ENCODE data around the gene PAQR8. TPM values are rescaled to one million over a fixed set of nuclear protein-coding genes. Genes with fewer than 3 reads are reported as not detected.

PAQR8 gene
- polyA plus RNA-seq, 1 of the 3 experiments (the other 2 are of a cell fraction) = 2.3 TPM

DNA sequence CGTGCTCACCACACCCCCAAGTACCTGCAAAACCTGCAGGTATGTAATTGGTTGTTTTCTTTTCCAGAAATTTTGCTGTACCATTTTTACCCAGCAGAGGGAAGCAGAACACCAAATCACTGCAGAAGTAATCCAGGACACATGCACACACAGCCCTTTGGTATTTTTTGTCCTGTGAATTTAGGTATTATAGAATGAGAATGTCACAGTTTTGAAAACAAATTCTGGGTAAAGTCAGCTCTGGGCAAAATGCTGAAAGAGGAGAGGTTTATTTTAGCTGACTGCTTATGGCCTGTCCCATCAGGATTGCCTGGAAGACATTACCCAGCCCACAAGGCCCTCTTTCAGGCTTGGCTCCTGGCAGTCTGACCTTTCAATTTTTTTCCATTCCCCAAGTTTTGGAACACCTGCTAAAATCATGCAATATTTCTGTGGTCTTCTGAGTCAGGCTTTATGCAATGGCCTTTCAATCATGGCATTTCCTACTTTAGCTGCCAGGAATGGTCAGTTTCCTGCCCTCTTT, 54.7 kb downstream of the PAQR8 start (continued):
- TF ChIP-seq USF1 (IDR thresholded peaks at IDR 0.05; ENCODE audit: borderline replicate concordance, low read depth) (no peak), SMC3 (IDR thresholded peaks at IDR 0.05; ENCODE audit: low read depth, low read length) (peak; percentile 90), FOXM1 (IDR thresholded peaks at IDR 0.05; ENCODE audit: low read depth) (no peak), TAF1 (IDR thresholded peaks at IDR 0.05; ENCODE audit: borderline replicate concordance, low read depth, low read length) (no peak), NRF1 (IDR thresholded peaks at IDR 0.05; ENCODE audit: low read depth, low read length) (no peak), RXRA (IDR thresholded peaks at IDR 0.05; ENCODE audit: borderline replicate concordance, low read depth) (no peak), TCF12 (IDR thresholded peaks at IDR 0.05) (peak; percentile 54), YY1 (IDR thresholded peaks at IDR 0.05; ENCODE audit: low read depth) (no peak), CHD2 (IDR thresholded peaks at IDR 0.05; ENCODE audit: low read length, partially characterized antibody) (no peak), ZBTB33 (IDR thresholded peaks at IDR 0.05; ENCODE audit: borderline replicate concordance, low read depth) (no peak), NFIC (IDR thresholded peaks at IDR 0.05; ENCODE audit: borderline replicate concordance) (no peak), SIN3A (IDR thresholded peaks at IDR 0.05; ENCODE audit: borderline replicate concordance, low read depth, low read length) (no peak), PBX3 (IDR thresholded peaks at IDR 0.05) (peak; percentile 44), MAX (IDR thresholded peaks at IDR 0.05; ENCODE audit: low read depth) (peak; percentile 48), ELF1 (IDR thresholded peaks at IDR 0.05) (no peak)

DNA sequence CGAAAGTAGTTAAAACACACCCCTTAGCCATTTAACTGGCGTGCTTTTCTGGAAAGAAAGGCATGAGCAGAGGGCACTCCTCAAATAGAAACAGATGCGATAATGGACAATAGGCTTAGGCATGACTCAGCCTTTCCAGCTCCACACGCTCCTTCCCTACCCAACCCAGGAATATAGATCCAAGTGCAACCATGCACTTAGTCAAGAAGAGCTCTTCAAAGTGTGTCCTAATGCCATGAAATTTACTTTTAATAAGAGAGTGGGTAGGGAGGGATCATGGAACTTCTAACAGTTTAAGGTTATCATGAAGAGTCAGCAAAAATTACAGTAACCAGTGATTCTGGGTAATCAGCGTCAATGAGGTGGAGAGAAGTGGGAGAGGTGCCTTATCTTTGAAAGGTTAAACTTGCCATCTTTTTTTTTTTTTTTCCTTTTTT, 55.7 kb downstream of the PAQR8 start:
- H2AFZ ChIP-seq (ENCODE audit: low read depth) = peak overlapping the region; percentile 37; the same call in 1 of the 2 replicates
- H4K20me1 ChIP-seq (ENCODE audit: insufficient read depth) = no peaks in the 10 kb centered on the region
- WGBS (ENCODE audit: low lambda C conversion rate) = 45% methylated on average over 5 of the region's 5 CpGs
- peak overlapping the region; percentile 24; the same call in 1 of the 2 replicates for H3K9ac ChIP-seq
- no peaks in the 10 kb centered on the region for H3K36me3 ChIP-seq (replicated peaks in 1 of 2; ENCODE audit: control insufficient read depth in 1 of 2, insufficient read depth in 2 of 2, low read length in 1 of 2)
- H3K79me2 ChIP-seq (ENCODE audit: insufficient read depth) = peaks cover 41% of the 10 kb centered on the region
- no peak for DNase-seq
- ChIA-PET POLR2A (interaction anchor here (0.7 kb wide), 1 partner anchor 152 kb away, joined by 3 read pairs; no protein-coding TSS in a partner anchor), CTCF (interaction anchor here (0.6 to 6.2 kb wide), 15 partner anchors 10 to 254 kb away, joined by 3 to 94 read pairs (median 12); partner anchors contain the start of genes TMEM14A and TRAM2)
- no peaks in the 10 kb centered on the region for H3K9me3 ChIP-seq
- H3K27ac ChIP-seq (ENCODE audit: low read depth in 2 of 2, low read length in 1 of 2) = peak overlapping the region; percentile 74 to 97
- no peaks in the 10 kb centered on the region for H3K9me2 ChIP-seq
- no peak overlapping the region for H3K4me3 ChIP-seq (ENCODE audit: low read depth in 2 of 2, low read length in 1 of 2)
- peaks cover 41% of the 10 kb centered on the region for H3F3A ChIP-seq (replicated peaks; ENCODE audit: insufficient read depth)
- H3K27me3 ChIP-seq (ENCODE audit: insufficient read depth) = no peaks in the 10 kb centered on the region
- H3K4me1 ChIP-seq (ENCODE audit: control insufficient read depth in 1 of 2, insufficient read depth in 2 of 2, low read depth in 1 of 2, low read length in 1 of 2) = peaks cover 23 to 37% of the 10 kb centered on the region in 2 experiments
- peak overlapping the region; percentile 50 for H3K4me2 ChIP-seq
- no peak for TF ChIP-seq EP300 (IDR thresholded peaks at IDR 0.05; ENCODE audit: borderline replicate concordance in 1 of 2, low read depth in 1 of 2, low read length in 1 of 2)
- peak; percentile 26; the same call in 1 of the 2 replicates for TF ChIP-seq PBX3 (IDR thresholded peaks at IDR 0.05)
- TF ChIP-seq RCOR1 (IDR thresholded peaks at IDR 0.05; ENCODE audit: low read length) = no peak
- no peak for TF ChIP-seq NFIC (IDR thresholded peaks at IDR 0.05; ENCODE audit: borderline replicate concordance)
- TF ChIP-seq EZH2phosphoT487 (IDR thresholded peaks at IDR 0.05; ENCODE audit: borderline replicate concordance, low read depth) = no peak
- no peak for TF ChIP-seq FOXM1 (IDR thresholded peaks at IDR 0.05; ENCODE audit: low read depth)
- no peak for TF ChIP-seq USF2 (IDR thresholded peaks at IDR 0.05; ENCODE audit: borderline replicate concordance, low read depth, low read length)
- no peak for TF ChIP-seq FOXJ3 (CRISPR knock-in tag; IDR thresholded peaks at IDR 0.05)
- TF ChIP-seq MEF2A (IDR thresholded peaks at IDR 0.05; ENCODE audit: borderline replicate concordance, low read depth) = no peak
- TF ChIP-seq, protein P1, sequence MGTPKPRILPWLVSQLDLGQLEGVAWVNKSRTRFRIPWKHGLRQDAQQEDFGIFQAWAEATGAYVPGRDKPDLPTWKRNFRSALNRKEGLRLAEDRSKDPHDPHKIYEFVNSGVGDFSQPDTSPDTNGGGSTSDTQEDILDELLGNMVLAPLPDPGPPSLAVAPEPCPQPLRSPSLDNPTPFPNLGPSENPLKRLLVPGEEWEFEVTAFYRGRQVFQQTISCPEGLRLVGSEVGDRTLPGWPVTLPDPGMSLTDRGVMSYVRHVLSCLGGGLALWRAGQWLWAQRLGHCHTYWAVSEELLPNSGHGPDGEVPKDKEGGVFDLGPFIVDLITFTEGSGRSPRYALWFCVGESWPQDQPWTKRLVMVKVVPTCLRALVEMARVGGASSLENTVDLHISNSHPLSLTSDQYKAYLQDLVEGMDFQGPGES (IDR thresholded peaks at IDR 0.05; ENCODE audit: low read depth, low read length) = no peak
- no peak for TF ChIP-seq GABPA (IDR thresholded peaks at IDR 0.05; ENCODE audit: low read depth)
- TF ChIP-seq GATA2 (CRISPR knock-in tag; IDR thresholded peaks at IDR 0.05) = no peak
- no peak for TF ChIP-seq RAD21 (IDR thresholded peaks at IDR 0.05; ENCODE audit: low read length)
